ENCODE data around the gene SLC35E2B. TPM values are rescaled to one million over a fixed set of nuclear protein-coding genes. Genes with fewer than 3 reads are reported as not detected.

Gene SLC35E2B
- total RNA-seq, 1 experiment from 2014 or later, result 41.7 TPM

- Mint-ChIP-seq H3K27me3 (ENCODE audit: low read depth) (no peaks in the 10 kb centered on the region), H3K9me3 (no peaks in the 10 kb centered on the region), H3K4me1 (no peaks in the 10 kb centered on the region), H3K36me3 (ENCODE audit: insufficient read depth in 1 of 3, low read depth in 3 of 3) (peaks cover 10 to 41% (median 36%) of the 10 kb centered on the region in 3 experiments; a peak in 6 of 7 replicates), H3K4me3 (no peak overlapping the region), H3K27ac (no peak overlapping the region)
- Histone ChIP-seq H2BK20ac (ENCODE audit: low read depth, low read length, poor library complexity, severe bottlenecking) (no peak overlapping the region), H3K79me2 (ENCODE audit: insufficient read depth, low read length) (no peaks in the 10 kb centered on the region), H3T11ph (ENCODE audit: low read length) (no peak overlapping the region), H2AK5ac (ENCODE audit: insufficient read length, low read length) (no peak overlapping the region), H3K4me1 (ENCODE audit: insufficient read depth, low read length) (no peaks in the 10 kb centered on the region), H2BK5ac (ENCODE audit: insufficient read length, low read length) (no peak overlapping the region), H3K27me3 (ENCODE audit: insufficient read depth, low read length) (no peaks in the 10 kb centered on the region), H3K79me1 (ENCODE audit: insufficient read depth, low read depth, low read length, poor library complexity, severe bottlenecking) (no peaks in the 10 kb centered on the region), H3K56ac (ENCODE audit: insufficient read length, low read depth, low read length) (no peak overlapping the region), H3K23ac (ENCODE audit: insufficient read length, low read depth, low read length) (no peak overlapping the region), H3K9ac (ENCODE audit: extremely low read depth, insufficient read length, low read length) (no peak overlapping the region), H2AFZ (ENCODE audit: low read length) (no peak overlapping the region), H3K18ac (ENCODE audit: insufficient read length, low read depth, low read length) (no peak overlapping the region), H2BK12ac (ENCODE audit: insufficient read length, low read depth, low read length) (no peak overlapping the region), H3K9me3 (ENCODE audit: control insufficient read depth, low read depth, low read length) (no peaks in the 10 kb centered on the region), H3K23me2 (ENCODE audit: insufficient read length, low read depth, low read length, poor library complexity, severe bottlenecking) (no peaks in the 10 kb centered on the region), H4K91ac (ENCODE audit: insufficient read length, low read depth, low read length) (no peak overlapping the region), H3K4me2 (ENCODE audit: insufficient read depth, insufficient read length, low read length) (no peak overlapping the region), H3K27ac (ENCODE audit: insufficient read length, low read depth, low read length) (no peak overlapping the region), H4K20me1 (ENCODE audit: control insufficient read depth, insufficient read depth, insufficient read length) (no peaks in the 10 kb centered on the region), H2BK120ac (ENCODE audit: low read depth, low read length, poor library complexity, severe bottlenecking) (no peak overlapping the region), H3K4ac (ENCODE audit: low read depth, low read length) (no peak overlapping the region), H4K8ac (replicated peaks; ENCODE audit: insufficient read length, low read depth, low read length) (no peak overlapping the region), H4K5ac (ENCODE audit: insufficient read length, low read depth, low read length) (no peak overlapping the region), H3K14ac (ENCODE audit: insufficient read depth, low read length) (no peak overlapping the region), H2BK15ac (ENCODE audit: low read depth, low read length) (no peak overlapping the region)
- no CpG with 5 or more reads among the region's 15 CpGs for WGBS (ENCODE audit: extremely low coverage, insufficient read length, low lambda C conversion rate)
- DNase-seq, result no peak
- no peak for TF ChIP-seq CTCF (conservative IDR thresholded peaks at IDR 0.05)
Measured at GRCh38 chr1:1666526-1666925, 26.1 kb downstream of the SLC35E2B start.
